Colonic mucosa (tissue), 4 donors: Measurements from ENCODE around the gene PTPRCAP. TPM values are rescaled to one million over a fixed set of nuclear protein-coding genes. Genes with fewer than 3 reads are reported as not detected.

Experiments
- DNase-seq: peaks from one replicate; pipeline ENCODE4 v3.0.0-alpha.2; 2020
- H3K27ac ChIP-seq: fragments of 200-600 bp; one replicate; pipeline ENCODE4 v1.8.0; 2021
- H3K27me3 ChIP-seq: fragments of 200-600 bp; one replicate; pipeline ENCODE4 v1.8.0; 2021
- H3K36me3 ChIP-seq: fragments of 200-600 bp; one replicate; pipeline ENCODE4 v1.8.0; 2021
- H3K4me1 ChIP-seq: fragments of 200-600 bp; one replicate; pipeline ENCODE4 v1.8.0; 2021; ENCODE audit warnings: mild to moderate bottlenecking
- H3K4me3 ChIP-seq: fragments of 200-600 bp; one replicate; pipeline ENCODE4 v1.8.0; 2021
- H3K9ac ChIP-seq, 2 donors: one replicate each; pipeline ENCODE4 v1.7.0; 2013; ENCODE audit warnings: control low read depth in 2 of 2, low read depth in 2 of 2, low read length in 2 of 2
- H3K9me3 ChIP-seq: fragments of 200-600 bp; one replicate; pipeline ENCODE4 v1.8.0; 2021
- intact Hi-C: fragments of 100-400 bp; cut with DNase I; formaldehyde crosslinking; loops from one replicate; pipeline ENCODE4 v1.14.1; 2022
- total RNA-seq, 2 donors: library from RNA; stranded (reverse); fragmentation: NEBNext Ultra II Directional in 1 of 2; extraction: Animal tissue kit (Norgen Biotek cat#: 25700) in 1 of 2; gene quantifications; one replicate each; pipeline ENCODE4 v1.2.1, GENCODE V29; 2021
- TF ChIP-seq, protein P1 (sequence below): fragments of 200-600 bp; IDR thresholded peaks from one replicate; pipeline ENCODE4 v1.8.0; 2022; ENCODE audit warnings: antibody characterized with exemption, mild to moderate bottlenecking
- donor health status: healthy.
- donor health status: DM: no; HTN: no; CAD: no.
- donor health status: DM: no; HTN: no; CAD: no.

The PTPRCAP gene
- total RNA-seq, 2 donors from 2014 or later = 5.5 to 9.6 TPM

DNA sequence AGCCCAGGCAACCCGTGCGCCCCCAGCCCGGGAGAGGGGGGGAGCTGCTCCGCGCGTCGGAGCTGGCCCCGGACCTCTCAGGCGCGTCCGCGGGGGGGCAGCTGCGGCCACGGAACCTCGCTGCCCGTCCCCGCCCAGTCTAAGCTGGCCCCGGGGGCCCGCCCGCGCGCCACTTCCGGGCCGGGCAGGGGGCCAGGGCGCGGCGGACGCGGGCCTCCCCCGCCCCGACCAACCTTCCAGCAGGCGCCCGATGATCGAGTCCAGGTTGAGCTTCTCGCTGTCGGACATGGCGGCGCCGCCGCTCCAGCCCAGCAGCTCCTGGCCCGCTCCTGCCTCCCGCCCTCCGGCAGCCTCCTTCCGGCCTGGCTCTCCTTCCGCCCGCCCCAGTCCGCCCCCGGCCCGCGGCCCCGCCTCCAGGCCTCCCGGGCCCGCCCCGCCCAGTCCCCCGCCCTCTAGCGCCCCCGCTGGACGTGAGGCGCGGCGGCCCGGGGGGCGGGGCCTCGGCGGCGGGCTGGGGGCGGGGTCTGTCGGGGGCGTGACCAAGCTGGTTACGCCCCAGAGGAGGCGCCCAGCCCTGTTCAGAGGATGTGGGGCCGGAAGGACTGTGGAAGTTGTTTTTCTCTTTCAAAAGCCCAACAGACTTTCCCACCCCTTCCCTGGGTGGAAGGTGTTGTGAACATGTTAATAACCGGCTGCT lies 35.8 kb downstream of the PTPRCAP start, which contains the start of gene PPP1CA:
TSS of gene PPP1CA (minus strand) at position 364 of the 697 bp plus-strand sequence. CDS start at position 288, 76 bp downstream.
- peaks cover 17% of the 10 kb centered on the region for H3K36me3 ChIP-seq
- TF ChIP-seq, protein P1, sequence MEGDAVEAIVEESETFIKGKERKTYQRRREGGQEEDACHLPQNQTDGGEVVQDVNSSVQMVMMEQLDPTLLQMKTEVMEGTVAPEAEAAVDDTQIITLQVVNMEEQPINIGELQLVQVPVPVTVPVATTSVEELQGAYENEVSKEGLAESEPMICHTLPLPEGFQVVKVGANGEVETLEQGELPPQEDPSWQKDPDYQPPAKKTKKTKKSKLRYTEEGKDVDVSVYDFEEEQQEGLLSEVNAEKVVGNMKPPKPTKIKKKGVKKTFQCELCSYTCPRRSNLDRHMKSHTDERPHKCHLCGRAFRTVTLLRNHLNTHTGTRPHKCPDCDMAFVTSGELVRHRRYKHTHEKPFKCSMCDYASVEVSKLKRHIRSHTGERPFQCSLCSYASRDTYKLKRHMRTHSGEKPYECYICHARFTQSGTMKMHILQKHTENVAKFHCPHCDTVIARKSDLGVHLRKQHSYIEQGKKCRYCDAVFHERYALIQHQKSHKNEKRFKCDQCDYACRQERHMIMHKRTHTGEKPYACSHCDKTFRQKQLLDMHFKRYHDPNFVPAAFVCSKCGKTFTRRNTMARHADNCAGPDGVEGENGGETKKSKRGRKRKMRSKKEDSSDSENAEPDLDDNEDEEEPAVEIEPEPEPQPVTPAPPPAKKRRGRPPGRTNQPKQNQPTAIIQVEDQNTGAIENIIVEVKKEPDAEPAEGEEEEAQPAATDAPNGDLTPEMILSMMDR = peak; percentile 21
- no peaks in the 10 kb centered on the region for H3K27me3 ChIP-seq
- intact Hi-C loops = no loop called here
- peak within 1 kb of the TSS; percentile 94 for H3K4me3 ChIP-seq
- peak within 1 kb of the TSS; percentile 92 for H3K27ac ChIP-seq
- H3K9ac ChIP-seq = peak within 1 kb of the TSS; percentile 96 to 97
- peak; percentile 93 for DNase-seq
- no peaks in the 10 kb centered on the region for H3K9me3 ChIP-seq
- peaks cover 14% of the 10 kb centered on the region for H3K4me1 ChIP-seq

DNA sequence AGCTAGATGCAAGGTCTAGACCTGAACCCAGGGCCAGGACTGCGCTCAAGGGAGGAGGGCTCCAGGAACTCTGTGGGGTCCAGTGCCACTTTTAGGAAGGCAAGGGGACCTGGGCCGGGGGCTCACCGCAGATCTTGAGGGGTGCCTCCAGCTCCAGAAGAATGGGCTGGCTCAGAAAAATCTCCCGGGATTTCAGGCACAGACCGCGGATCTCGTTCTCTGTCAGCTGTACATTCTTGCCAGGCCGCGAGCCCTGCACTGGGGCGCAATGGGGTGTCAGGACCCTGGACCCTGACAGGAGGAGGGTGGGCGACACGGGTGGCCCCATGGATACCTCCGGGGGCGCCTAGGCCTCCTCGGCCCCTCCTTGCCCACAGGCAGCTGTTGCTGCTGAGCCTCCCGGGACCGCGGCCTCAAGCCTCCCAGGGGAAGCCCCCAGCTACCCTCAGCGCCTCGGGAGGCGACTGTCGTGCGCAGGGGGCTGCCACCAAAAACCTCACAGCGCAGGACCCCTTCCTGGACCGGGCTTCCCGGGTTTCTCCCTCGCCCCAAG lies 36.5 kb downstream of the PTPRCAP start:
- intact Hi-C loops = no loop called here
- Histone ChIP-seq H3K36me3 (peaks cover 17% of the 10 kb centered on the region), H3K9ac (peak overlapping the region; percentile 96 to 97), H3K27me3 (no peaks in the 10 kb centered on the region), H3K4me3 (peak overlapping the region; percentile 94), H3K4me1 (peaks cover 14% of the 10 kb centered on the region), H3K27ac (peak overlapping the region; percentile 92), H3K9me3 (no peaks in the 10 kb centered on the region)
- DNase-seq = no peak
- TF ChIP-seq, protein P1 = no peak

DNA sequence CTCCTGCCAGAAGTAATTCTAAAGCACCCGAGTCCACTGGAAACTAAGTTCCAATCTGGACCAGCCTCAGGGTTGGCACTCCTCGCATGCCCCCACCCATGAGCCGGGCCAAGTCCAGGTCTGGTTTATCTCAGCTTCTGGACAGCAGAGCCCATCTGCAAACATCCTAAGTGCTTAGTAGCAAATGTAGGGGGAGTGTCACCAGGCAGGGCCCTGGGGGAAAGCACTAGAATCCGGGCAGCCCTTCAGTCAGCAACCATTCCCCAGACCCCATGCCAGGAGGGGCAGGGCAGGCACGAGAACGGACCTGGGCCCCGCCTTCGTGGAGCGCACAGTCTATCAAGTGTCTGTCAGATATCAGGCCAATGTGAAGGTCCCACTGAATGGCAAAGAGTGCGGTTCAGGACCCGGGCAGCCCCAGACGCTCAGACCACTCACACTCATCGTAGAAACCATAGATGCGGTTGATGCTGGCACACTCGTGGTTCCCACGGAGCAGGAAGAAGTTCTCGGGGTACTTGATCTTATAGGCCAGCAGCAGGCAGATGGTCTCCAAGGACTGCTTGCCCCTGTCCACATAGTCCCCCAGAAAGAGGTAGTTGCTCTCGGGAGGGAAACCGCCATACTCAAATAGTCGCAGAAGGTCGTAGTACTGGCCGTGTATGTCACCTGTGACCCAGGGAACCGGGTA lies 37.1 kb downstream of the PTPRCAP start:
- TF ChIP-seq, protein P1 = no peak
- Histone ChIP-seq H3K27ac (peak overlapping the region; percentile 92), H3K4me3 (peak overlapping the region; percentile 94), H3K27me3 (no peaks in the 10 kb centered on the region), H3K9ac (peak overlapping the region; percentile 96 to 97), H3K4me1 (peaks cover 14% of the 10 kb centered on the region), H3K9me3 (no peaks in the 10 kb centered on the region), H3K36me3 (peaks cover 17% of the 10 kb centered on the region)
- intact Hi-C loops = no loop called here
- peak; percentile 53 for DNase-seq

DNA sequence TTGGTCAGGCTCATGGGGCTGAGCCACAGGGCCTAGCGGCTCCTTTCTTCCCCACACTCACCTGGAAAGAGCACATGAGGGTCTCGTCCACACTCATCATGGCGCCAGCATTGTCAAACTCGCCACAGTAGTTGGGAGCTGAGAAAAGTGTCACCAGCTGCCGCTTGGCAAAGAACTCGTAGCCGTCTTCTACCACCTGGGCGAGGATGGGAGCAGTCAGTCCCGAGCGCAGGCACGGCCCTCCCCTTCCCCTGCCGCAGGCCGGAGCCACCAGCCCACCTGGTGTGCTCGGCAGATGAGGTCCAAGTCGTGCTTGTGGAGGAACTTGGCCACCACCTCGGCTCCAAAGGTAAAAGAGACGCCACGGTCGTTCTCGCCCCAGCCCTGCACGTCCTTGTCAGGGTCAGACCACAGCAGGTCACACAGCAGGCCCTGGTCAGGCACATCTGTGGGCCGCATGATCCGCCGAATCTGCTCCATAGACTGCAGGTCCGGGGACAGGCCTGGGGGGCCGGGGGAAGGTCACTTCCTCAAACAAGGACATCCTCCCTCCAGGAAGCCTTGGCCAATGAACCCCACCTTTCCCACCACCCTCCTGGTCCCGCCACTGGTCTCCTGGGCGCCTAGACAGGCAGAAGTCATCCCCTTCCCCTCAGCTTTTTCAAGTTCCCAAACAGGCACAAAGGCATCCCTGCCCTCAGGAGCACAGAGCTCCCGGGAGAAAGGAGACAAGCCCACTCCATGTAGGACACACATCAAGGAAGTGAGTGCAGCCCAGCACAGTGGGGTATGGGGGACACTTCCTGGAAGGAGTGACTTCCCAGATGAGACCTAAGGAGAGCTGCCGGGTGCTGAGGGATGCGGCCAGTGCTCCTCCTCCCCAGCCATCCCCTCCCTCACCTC lies 38.6 kb downstream of the PTPRCAP start:
- no peak for DNase-seq
- no peak overlapping the region for H3K4me3 ChIP-seq
- peaks cover 17% of the 10 kb centered on the region for H3K36me3 ChIP-seq
- H3K9ac ChIP-seq = peak overlapping the region in 1 of 2 donors; percentile 36
- intact Hi-C loops = no loop called here
- H3K4me1 ChIP-seq = peaks cover 14% of the 10 kb centered on the region
- H3K9me3 ChIP-seq = no peaks in the 10 kb centered on the region
- H3K27me3 ChIP-seq = no peaks in the 10 kb centered on the region
- TF ChIP-seq, protein P1 = no peak
- no peak overlapping the region for H3K27ac ChIP-seq
